GM21737 (cell line): ENCODE measurements around the gene CDCP1.
"Not testable (repeated sequence)": the region's sequence is repeated elsewhere in the genome, so short reads cannot be mapped to it uniquely, and the experiment has no call there.

ENCODE experiments used
- ATAC-seq: cut with Tn5 transposase; IDR thresholded peaks from one replicate; pipeline ENCODE4 v1.9.1; 2021; ENCODE audit warnings: mild to moderate bottlenecking, moderate library complexity; ENCODE audit not compliant: unreplicated experiment

Gene CDCP1

DNA sequence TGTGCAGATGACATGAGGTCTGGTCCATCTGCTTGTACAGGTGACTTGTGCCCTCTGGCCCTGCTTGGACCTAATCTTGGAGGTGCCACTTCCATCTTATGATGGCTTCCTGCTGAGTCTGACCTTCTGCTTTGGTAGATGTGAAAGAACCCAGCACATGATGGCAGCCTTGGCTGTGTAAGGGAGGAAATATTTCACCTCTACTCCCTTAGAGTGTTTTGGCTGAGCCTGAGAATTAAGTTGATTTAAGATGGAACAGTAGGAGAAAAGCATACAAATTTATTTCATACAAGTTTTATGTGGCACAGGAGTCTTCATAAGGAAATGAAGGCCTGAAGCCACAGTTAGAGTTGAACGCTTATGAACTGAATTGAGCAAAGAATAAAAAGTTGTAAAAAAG lies 27.6 kb upstream of the CDCP1 start:
- no peak for ATAC-seq

DNA sequence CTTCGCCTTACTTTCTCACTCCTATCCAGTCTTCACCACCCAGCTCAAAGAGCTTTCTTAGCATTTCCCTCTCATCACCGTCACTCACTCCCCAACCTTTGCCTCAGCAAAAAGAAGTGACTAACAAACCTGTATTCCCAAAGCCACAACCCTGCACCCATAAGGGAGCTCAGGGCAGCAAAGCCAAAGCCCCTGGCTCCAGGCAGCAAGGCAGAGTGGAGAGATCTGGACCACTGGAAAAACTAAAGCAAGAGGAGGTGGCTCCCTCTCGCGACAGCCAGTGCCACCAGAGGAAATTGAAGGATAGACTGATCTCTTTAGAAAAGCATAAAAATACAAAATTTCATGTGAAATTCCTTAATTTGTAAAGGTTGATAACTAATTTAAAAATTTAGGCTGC lies 25.1 kb upstream of the CDCP1 start:
- no peak for ATAC-seq

DNA sequence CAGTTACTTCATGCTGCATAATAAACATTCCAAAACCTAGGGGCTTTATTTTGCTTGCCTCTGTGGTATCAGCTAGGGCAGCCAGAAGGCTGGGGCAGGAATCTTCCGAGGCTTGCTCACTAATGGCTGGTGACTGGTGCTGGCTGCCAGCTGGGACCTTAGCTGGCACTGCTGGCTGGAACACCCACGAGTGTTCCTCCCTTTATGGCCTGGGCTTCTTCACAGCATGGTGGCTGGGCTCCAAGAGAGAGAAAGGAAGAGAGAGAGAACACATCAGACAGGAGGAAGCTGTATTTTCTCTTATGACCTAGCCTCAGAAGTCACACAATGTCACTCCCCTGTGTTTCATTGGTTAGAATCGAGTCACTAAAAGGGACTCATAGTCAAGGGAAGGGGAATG lies 23.9 kb upstream of the CDCP1 start:
- no peak for ATAC-seq

DNA sequence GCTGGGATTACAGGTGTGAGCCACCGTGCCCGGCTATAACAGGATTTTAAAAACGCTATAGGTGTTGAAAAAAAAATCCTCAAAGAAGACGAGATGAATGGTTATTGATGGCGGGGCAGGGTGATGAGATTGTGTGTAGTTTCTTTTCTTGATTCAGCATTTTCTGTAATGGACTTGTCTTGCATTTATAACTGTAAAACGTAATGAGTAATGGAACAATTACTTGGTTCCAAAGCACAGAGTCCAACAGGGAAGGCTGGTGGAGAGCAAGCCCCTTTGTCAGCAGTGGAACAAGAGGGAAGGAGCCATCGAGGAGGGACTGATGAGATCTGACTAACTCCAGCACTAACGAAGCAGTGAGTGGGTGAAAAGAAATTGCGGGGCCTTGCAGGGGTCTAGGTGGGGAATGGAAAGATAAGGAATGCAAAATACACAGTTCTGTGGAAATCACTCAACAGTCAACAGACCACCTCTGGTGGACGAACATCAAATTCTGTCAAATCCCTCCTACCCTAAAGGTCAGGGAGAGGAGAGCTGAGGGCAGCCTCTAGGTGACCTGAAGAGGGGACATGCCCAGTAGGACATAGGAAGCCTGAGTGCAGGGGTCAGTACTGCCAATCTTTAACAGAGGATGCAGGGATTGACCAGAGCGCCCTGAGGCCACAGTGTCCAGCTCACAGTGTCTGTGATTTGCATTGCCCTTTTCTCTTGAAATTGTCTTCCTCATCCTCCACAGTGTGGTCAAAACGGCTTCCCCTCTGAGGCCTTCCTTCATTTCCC lies 23.1 kb upstream of the CDCP1 start:
- no peak for ATAC-seq

DNA sequence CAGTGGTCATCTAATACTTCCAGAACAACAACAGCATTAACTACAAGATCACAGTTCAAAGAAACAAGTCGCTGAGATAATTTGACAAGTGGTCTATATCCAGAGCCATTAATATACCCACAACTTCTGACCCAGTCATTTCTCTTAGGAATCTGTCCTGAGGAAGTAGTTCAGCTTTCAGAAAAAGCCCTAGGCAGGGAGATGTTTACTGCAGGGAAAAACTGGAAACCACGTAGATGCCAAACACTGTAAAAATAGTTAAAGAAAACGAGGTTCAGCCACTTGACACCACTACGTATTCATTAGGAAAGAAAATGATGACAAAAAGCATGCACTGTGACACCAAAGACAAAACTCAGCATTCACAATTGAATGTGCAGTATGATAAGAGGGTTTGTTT lies 22.3 kb upstream of the CDCP1 start:
- no peak for ATAC-seq

DNA sequence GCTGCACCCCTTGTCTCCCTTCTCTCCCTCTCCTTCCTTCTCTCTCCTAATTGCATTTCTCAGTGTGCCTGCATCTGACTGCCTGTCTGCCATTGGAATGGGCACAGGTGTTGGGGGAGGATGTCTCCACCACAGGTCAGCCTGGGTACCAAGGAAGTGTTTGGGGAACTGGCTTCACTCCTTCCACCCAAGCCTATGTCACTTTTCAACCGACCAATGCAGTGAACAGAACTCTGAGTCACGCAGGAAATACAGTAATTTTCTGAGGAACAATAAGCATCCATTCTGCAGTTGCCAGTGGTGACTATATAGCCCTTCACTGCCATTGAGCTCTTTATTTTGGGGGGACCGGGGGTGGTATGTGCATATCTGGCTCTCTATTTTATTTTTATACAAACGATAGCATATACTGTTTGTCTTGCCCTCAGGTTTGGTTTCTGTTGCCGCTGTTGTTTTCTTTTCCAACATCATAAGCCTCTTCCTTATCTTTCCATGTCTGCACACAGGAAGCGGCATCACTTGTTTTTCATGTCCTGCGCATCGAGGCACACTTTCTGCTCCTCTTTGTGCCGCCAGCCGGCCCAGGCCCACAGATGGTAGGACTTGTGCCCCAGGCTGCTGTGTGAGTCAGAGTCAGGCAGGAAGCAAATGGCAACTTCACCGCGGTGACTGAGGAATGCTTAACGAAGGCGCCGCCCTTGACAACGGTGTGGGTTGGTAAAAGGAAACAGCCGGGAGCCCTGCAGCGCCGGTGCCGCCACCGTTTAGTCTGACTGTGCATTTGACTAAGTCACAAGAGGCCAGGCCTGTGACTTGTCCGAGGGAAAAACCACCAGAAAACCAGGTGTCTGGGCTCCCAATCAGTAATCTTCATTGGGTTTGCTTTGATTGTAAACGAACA lies 21.1 kb upstream of the CDCP1 start:
- peak; percentile 78 for ATAC-seq

DNA sequence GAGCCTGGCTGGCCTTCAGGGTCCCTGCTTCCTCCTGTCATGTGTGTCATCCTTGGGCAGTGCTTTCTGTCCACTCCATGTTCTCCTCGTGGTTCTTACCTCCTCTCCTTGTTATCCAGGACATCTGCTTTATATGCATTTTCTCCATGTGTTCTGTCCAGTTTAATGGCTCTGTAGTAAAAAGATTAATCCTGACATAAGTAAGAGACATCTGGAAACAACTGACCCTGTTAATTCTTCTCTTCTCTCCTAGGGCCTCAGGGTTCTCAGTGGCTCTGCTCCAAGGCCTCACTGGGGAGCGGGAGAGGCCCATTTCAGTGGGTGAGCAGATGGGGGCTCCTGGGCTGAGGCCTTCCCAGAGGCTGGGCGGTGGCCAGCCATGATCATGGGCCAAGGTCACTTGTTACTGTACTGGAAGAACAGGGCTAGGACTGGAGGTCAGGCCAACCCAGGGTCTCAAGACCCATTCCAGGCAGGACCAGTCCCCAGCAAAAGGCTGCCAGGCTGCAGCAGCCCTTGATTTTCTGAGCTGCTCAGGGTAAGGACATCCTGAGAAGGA lies 20.2 kb upstream of the CDCP1 start:
- ATAC-seq = no peak

- ATAC-seq = no peak
These were observed 19.5 kb upstream of the CDCP1 start for GRCh38 chr3:45165497-45166283.

- no peak for ATAC-seq
These were observed 17.9 kb upstream of the CDCP1 start for GRCh38 chr3:45164056-45164455.

- no peak for ATAC-seq
These were observed 17.3 kb upstream of the CDCP1 start for GRCh38 chr3:45163481-45163880.

DNA sequence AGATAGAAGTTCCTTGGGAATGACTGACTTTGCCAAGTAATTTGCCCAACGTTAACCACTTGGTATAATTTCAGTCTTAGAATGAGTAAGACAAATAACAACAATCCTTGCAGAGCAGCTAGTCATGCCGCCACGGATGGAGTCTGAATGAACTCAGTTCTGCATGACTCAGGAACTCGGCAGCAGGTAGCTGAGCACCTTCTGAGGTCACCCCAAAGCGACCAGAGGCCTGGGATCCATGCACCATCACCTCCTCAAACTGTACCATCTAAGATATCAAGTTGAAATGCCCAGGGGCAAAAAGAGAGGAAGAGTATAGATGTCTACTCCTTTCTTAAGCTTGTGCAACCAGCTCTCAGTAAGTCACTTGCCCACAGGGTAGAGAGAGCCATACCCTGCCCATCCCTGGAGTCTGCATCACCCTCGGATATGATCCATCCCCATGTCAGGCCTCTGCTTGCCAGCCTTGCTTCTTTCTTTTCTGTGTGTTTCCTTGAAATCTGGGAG lies 8.5 kb upstream of the CDCP1 start:
- ATAC-seq = no peak

GRCh38 chr3:45153658-45154437 lies 7.7 kb upstream of the CDCP1 start:
- no peak for ATAC-seq

GRCh38 chr3:45152307-45152706 lies 6.1 kb upstream of the CDCP1 start:
- no peak for ATAC-seq

DNA sequence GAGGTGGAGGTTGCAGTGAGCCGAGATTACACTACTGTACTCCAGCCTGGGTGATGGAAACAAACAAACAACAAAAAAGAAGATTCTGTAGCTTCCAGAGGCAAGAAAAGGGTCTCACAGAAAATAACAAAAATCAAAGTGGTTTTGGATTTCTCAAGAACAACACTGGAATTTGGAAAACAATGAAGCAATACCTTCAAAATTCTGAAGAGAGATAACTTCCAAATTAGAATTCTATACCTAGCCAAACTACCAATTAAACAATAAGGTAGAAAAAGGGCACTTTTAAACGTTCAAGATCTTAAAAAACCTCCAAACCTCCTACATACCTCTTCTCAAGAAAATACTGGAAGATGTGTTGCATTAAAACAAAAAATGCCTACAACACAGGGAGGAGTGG lies 4.9 kb upstream of the CDCP1 start:
- ATAC-seq = no peak

GRCh38 chr3:45148921-45149320 lies 2.7 kb upstream of the CDCP1 start:
- no peak for ATAC-seq

GRCh38 chr3:45145223-45145622 lies 955 bp downstream of the CDCP1 start:
- ATAC-seq = no peak

- ATAC-seq = peak; percentile 50
These were observed 2.2 kb downstream of the CDCP1 start for GRCh38 chr3:45143673-45144671.

- not testable (repeated sequence) for ATAC-seq
These were observed 5.4 kb downstream of the CDCP1 start for GRCh38 chr3:45140770-45141155.
